ENCODE results near the gene RARRES2.

- no peak for TF ChIP-seq CTCF (IDR thresholded peaks at IDR 0.05; ENCODE audit: insufficient read depth, low read length, poor library complexity, severe bottlenecking)
- TF ChIP-seq EZH2phosphoT487 (conservative IDR thresholded peaks at IDR 0.05; ENCODE audit: low read length) = no peak
Measured at GRCh38 chr7:150361402-150361801, 20.0 kb upstream of the RARRES2 start.

All from SU-DHL-6 (cell line).